HG03139 (cell line): ENCODE results near the gene DSTYK.
"Not testable (repeated sequence)": the region's sequence is repeated elsewhere in the genome, so short reads cannot be mapped to it uniquely, and the experiment has no call there.

Experiments
- ATAC-seq: cut with Tn5 transposase; IDR thresholded peaks from one replicate; pipeline ENCODE4 v1.9.1; 2021; ENCODE audit not compliant: unreplicated experiment

DSTYK gene

GRCh38 chr1:205183676-205184335 lies 27.7 kb downstream of the DSTYK start:
- no peak for ATAC-seq

GRCh38 chr1:205182930-205183329 lies 28.6 kb downstream of the DSTYK start:
- ATAC-seq, result no peak

- not testable (repeated sequence) for ATAC-seq
Measured at GRCh38 chr1:205180331-205180730, 31.2 kb downstream of the DSTYK start.

GRCh38 chr1:205179842-205180241 lies 31.7 kb downstream of the DSTYK start:
- no peak for ATAC-seq

- ATAC-seq, result no peak
Measured at GRCh38 chr1:205172729-205173366, 38.7 kb downstream of the DSTYK start.

- ATAC-seq, result no peak
Measured at GRCh38 chr1:205171369-205171768, 40.1 kb downstream of the DSTYK start.

- ATAC-seq, result no peak
Measured at GRCh38 chr1:205170532-205171269, 40.8 kb downstream of the DSTYK start.

GRCh38 chr1:205169248-205169647 lies 42.3 kb downstream of the DSTYK start:
- no peak for ATAC-seq

GRCh38 chr1:205168291-205168690 lies 43.2 kb downstream of the DSTYK start:
- ATAC-seq, result no peak

- ATAC-seq, result no peak
Measured at GRCh38 chr1:205162301-205162700, 49.2 kb downstream of the DSTYK start.

- ATAC-seq, result no peak
Measured at GRCh38 chr1:205161076-205161475, 50.4 kb downstream of the DSTYK start.

GRCh38 chr1:205158048-205158616 lies 53.4 kb downstream of the DSTYK start:
- no peak for ATAC-seq

GRCh38 chr1:205155665-205156377 lies 55.7 kb downstream of the DSTYK start:
- ATAC-seq, result not testable (repeated sequence)

GRCh38 chr1:205152505-205152904 lies 59.0 kb downstream of the DSTYK start:
- ATAC-seq, result no peak

- ATAC-seq, result no peak
Measured at GRCh38 chr1:205150651-205151428, 60.7 kb downstream of the DSTYK start.

GRCh38 chr1:205147191-205147835 lies 64.2 kb downstream of the DSTYK start:
- ATAC-seq, result no peak

GRCh38 chr1:205144751-205145150 lies 66.8 kb downstream of the DSTYK start:
- no peak for ATAC-seq

- ATAC-seq, result no peak
Measured at GRCh38 chr1:205144046-205144720, 67.3 kb downstream of the DSTYK start.

GRCh38 chr1:205142102-205142469 lies 69.4 kb downstream of the DSTYK start:
- ATAC-seq, result no peak
